Spleen (tissue), 11 donors: Measurements from ENCODE around the gene MX2. TPM values are rescaled to one million over a fixed set of nuclear protein-coding genes. Genes with fewer than 3 reads are reported as not detected.

ENCODE experiments used
- DNase-seq: peaks from one replicate; pipeline ENCODE4 v3.0.0-alpha.2; 2020
- H3K27ac ChIP-seq, 8 donors: fragments of 200-600 bp; sonication (generic) in 7 of 8; 1 replicate in 4 of 8; 2 replicates in 4 of 8; pipeline versions ENCODE4 v1.5.0 to v1.8.0; 2016 to 2021; ENCODE audit warnings: inconsistent platforms in 4 of 8, mild to moderate bottlenecking in 4 of 8, moderate library complexity in 1 of 8
- H3K27me3 ChIP-seq, 7 donors: fragments of 200-600 bp; sonication (generic) in 6 of 7; replicated peaks in 1 of 7; 1 replicate in 4 of 7; 2 replicates in 3 of 7; pipeline versions ENCODE4 v1.5.0 to v1.8.0; 2016 to 2021; ENCODE audit warnings: inconsistent platforms in 3 of 7, mild to moderate bottlenecking in 1 of 7
- H3K36me3 ChIP-seq, 6 donors: fragments of 200-600 bp; sonication (generic) in 5 of 6; 1 replicate in 4 of 6; 2 replicates in 2 of 6; pipeline versions ENCODE4 v1.5.0 to v1.8.0; 2016 to 2021; ENCODE audit warnings: inconsistent platforms in 2 of 6
- H3K4me1 ChIP-seq, 6 donors: fragments of 200-600 bp; sonication (generic) in 5 of 6; 1 replicate in 3 of 6; 2 replicates in 3 of 6; pipeline versions ENCODE4 v1.5.0 to v1.8.0; 2016 to 2021; ENCODE audit warnings: inconsistent platforms in 3 of 6
- H3K4me3 ChIP-seq, 8 donors: fragments of 200-600 bp; sonication (generic) in 7 of 8; 1 replicate in 4 of 8; 2 replicates in 4 of 8; pipeline versions ENCODE4 v1.5.0 to v1.8.0; 2016 to 2021; ENCODE audit warnings: inconsistent platforms in 4 of 8, mild to moderate bottlenecking in 4 of 8, moderate library complexity in 2 of 8
- H3K9me3 ChIP-seq, 8 donors: fragments of 200-600 bp; sonication (generic) in 7 of 8; 1 replicate in 4 of 8; 2 replicates in 4 of 8; pipeline versions ENCODE4 v1.5.0 to v1.8.0; 2016 to 2021; ENCODE audit warnings: inconsistent platforms in 4 of 8
- CTCF ChIP-seq, 11 experiments: fragments of 200-600 bp in 7 of 11; fragments of 450-650 bp in 4 of 11; sonication (generic) in 4 of 11; IDR thresholded peaks in 8 of 11; conservative IDR thresholded peaks in 3 of 11; 1 replicate in 7 of 11; 2 replicates in 4 of 11; pipeline versions ENCODE4 v1.4.0 to v1.8.0; 2016 to 2021; ENCODE audit warnings: antibody characterized with exemption in 11 of 11, inconsistent platforms in 4 of 11, mild to moderate bottlenecking in 1 of 11
- POLR2A ChIP-seq, 3 donors: fragments of 450-650 bp; IDR thresholded peaks; one replicate each; pipeline ENCODE4 v1.5.1; 2017; ENCODE audit warnings: antibody characterized with exemption in 3 of 3, mild to moderate bottlenecking in 1 of 3
- POLR2AphosphoS5 ChIP-seq, 3 donors: sonication (generic); formaldehyde crosslinking; IDR thresholded peaks; one replicate each; pipeline ENCODE4 v1.5.1; 2017; ENCODE audit warnings: antibody characterized with exemption in 3 of 3
- WGBS, 5 donors: extraction: QIAGEN DNeasy Blood & Tissue Kit in 3 of 5; methylation state at CpG; one replicate each; pipeline versions ENCODE4 v1.1.5 to v1.1.7; 2013 to 2018; 5-methylcytosine and 5-hydroxymethylcytosine counted together
- intact Hi-C: fragments of 100-400 bp; cut with DNase I; formaldehyde crosslinking; loops from one replicate; pipeline ENCODE4 v1.15.0; 2023; ENCODE audit warnings: low total_unique reads
- polyA plus RNA-seq, 3 donors: library from polyadenylated mRNA; stranded (reverse); fragments of 200-250 nt; gene quantifications; one replicate each; pipeline ENCODE4 v1.2.1, GENCODE V29; 2013
- total RNA-seq, 7 donors: library from RNA; depleted of rRNA in 3 of 7; stranded (reverse); fragments of >200 nt in 3 of 7; fragmentation: NEBNext Ultra II Directional in 4 of 7; extraction: Animal tissue kit (Norgen Biotek cat#: 25700) in 4 of 7; gene quantifications; one replicate each; pipeline versions ENCODE4 v1.1.0 to v1.2.1, GENCODE V29; 2016 to 2021
- donor health status: healthy with polysubstance abuse.
- donor health status: DM: no; HTN: no; CAD: no; lungs with moderate emphysema.
- donor health status: DM: no; HTN: no; CAD: no.
- donor health status: Bipolar disorder and iron deficiency.
- donor health status: healthy.
- donor health status: DM: no; HTN: no; CAD: no.
- donor health status: DM: yes; HTN: yes; CAD: no.

MX2 gene
- total and polyA plus RNA-seq, 10 donors, result 20.0 to 109 (median 71.8) TPM

- H3K9me3 ChIP-seq, result peaks cover 0 to 21% (median 7%) of the 10 kb centered on the region in 8 donors
- intact Hi-C loops, result no loop called here
- H3K27ac ChIP-seq, result peak overlapping the region in 1 of 8 donors; percentile 36
- peaks cover 6 to 100% (median 79%) of the 10 kb centered on the region in 6 donors for H3K36me3 ChIP-seq
- no peak overlapping the region for H3K4me3 ChIP-seq
- no peak for TF ChIP-seq CTCF (IDR thresholded peaks at IDR 0.05 in 8 of 11, conservative IDR thresholded peaks at IDR 0.05 in 3 of 11)
- no peak for TF ChIP-seq POLR2A (IDR thresholded peaks at IDR 0.05)
- TF ChIP-seq POLR2AphosphoS5 (IDR thresholded peaks at IDR 0.05), result no peak
- H3K4me1 ChIP-seq, result peaks cover 3 to 47% (median 28%) of the 10 kb centered on the region in 6 donors
- DNase-seq, result no peak
- WGBS, 5 donors, result 93 to 97% (median 96%) methylated on average over 2 of the region's 2 CpGs
- no peaks in the 10 kb centered on the region for H3K27me3 ChIP-seq
These were observed 71.7 kb downstream of the MX2 start for GRCh38 chr21:41433566-41433965.

- intact Hi-C loops, result no loop called here
- Histone ChIP-seq H3K9me3 (peaks cover 0 to 21% (median 7%) of the 10 kb centered on the region in 8 donors), H3K36me3 (peaks cover 6 to 100% (median 90%) of the 10 kb centered on the region in 6 donors), H3K27ac (no peak overlapping the region), H3K27me3 (no peaks in the 10 kb centered on the region), H3K4me3 (no peak overlapping the region), H3K4me1 (peaks cover 0 to 25% (median 14%) of the 10 kb centered on the region in 6 donors)
- 95 to 99% (median 97%) methylated on average over 11 of the region's 11 CpGs for WGBS, 5 donors
- TF ChIP-seq CTCF (IDR thresholded peaks at IDR 0.05 in 8 of 11, conservative IDR thresholded peaks at IDR 0.05 in 3 of 11), result no peak
- TF ChIP-seq POLR2AphosphoS5 (IDR thresholded peaks at IDR 0.05), result no peak
- no peak for TF ChIP-seq POLR2A (IDR thresholded peaks at IDR 0.05)
- no peak for DNase-seq
These were observed 73.9 kb downstream of the MX2 start for GRCh38 chr21:41435706-41436105.

- peaks cover 0 to 5% (median 0%) of the 10 kb centered on the region in 6 donors for H3K4me1 ChIP-seq
- H3K27me3 ChIP-seq, result no peaks in the 10 kb centered on the region
- H3K4me3 ChIP-seq, result no peak overlapping the region
- no peak for DNase-seq
- H3K27ac ChIP-seq, result peak overlapping the region in 3 of 8 donors; percentile 6 to 47 (median 9)
- 41 to 86% (median 70%) methylated on average over 2 of the region's 2 CpGs for WGBS, 5 donors
- intact Hi-C loops, result no loop called here
- no peak for TF ChIP-seq POLR2AphosphoS5 (IDR thresholded peaks at IDR 0.05)
- no peak for TF ChIP-seq POLR2A (IDR thresholded peaks at IDR 0.05)
- TF ChIP-seq CTCF (IDR thresholded peaks at IDR 0.05 in 8 of 11, conservative IDR thresholded peaks at IDR 0.05 in 3 of 11), result no peak
- peaks cover 15 to 100% (median 93%) of the 10 kb centered on the region in 6 donors for H3K36me3 ChIP-seq
- peaks cover 0 to 21% (median 7%) of the 10 kb centered on the region in 8 donors for H3K9me3 ChIP-seq
These were observed 75.9 kb downstream of the MX2 start for GRCh38 chr21:41437729-41438128.

GRCh38 chr21:41438425-41439113 is 76.7 kb downstream of the MX2 start:
- no peaks in the 10 kb centered on the region for H3K27me3 ChIP-seq
- H3K27ac ChIP-seq, result peak overlapping the region in 3 of 8 donors; percentile 4 to 47 (median 16)
- no peak for TF ChIP-seq POLR2A (IDR thresholded peaks at IDR 0.05)
- no peak for TF ChIP-seq CTCF (IDR thresholded peaks at IDR 0.05 in 8 of 11, conservative IDR thresholded peaks at IDR 0.05 in 3 of 11)
- TF ChIP-seq POLR2AphosphoS5 (IDR thresholded peaks at IDR 0.05), result no peak
- H3K4me3 ChIP-seq, result no peak overlapping the region
- H3K36me3 ChIP-seq, result peaks cover 13 to 100% (median 91%) of the 10 kb centered on the region in 6 donors
- H3K4me1 ChIP-seq, result no peaks in the 10 kb centered on the region
- DNase-seq, result no peak
- peaks cover 0 to 20% (median 7%) of the 10 kb centered on the region in 8 donors for H3K9me3 ChIP-seq
- WGBS, 5 donors, result 87 to 96% (median 89%) methylated on average over 13 of the region's 13 CpGs
- intact Hi-C loops, result no loop called here
